ENCODE results near the gene MUC4.

- TF ChIP-seq EZH2phosphoT487 (IDR thresholded peaks at IDR 0.05; ENCODE audit: borderline replicate concordance, low read depth), result no peak
- TF ChIP-seq SIN3A (IDR thresholded peaks at IDR 0.05; ENCODE audit: borderline replicate concordance, low read depth, low read length), result no peak
- TF ChIP-seq GATA2 (CRISPR knock-in tag; IDR thresholded peaks at IDR 0.05), result no peak
Observed at GRCh38 chr3:195764961-195765706, 46.6 kb downstream of the MUC4 start.
